ENCODE results near the gene SPIB. TPM values are rescaled to one million over a fixed set of nuclear protein-coding genes. Genes with fewer than 3 reads are reported as not detected.
A peak's percentile ranks its signal among the peaks of the same experiment; 100 is the strongest.

Gene SPIB
- polyA plus RNA-seq, 1 experiment = not detected

DNA sequence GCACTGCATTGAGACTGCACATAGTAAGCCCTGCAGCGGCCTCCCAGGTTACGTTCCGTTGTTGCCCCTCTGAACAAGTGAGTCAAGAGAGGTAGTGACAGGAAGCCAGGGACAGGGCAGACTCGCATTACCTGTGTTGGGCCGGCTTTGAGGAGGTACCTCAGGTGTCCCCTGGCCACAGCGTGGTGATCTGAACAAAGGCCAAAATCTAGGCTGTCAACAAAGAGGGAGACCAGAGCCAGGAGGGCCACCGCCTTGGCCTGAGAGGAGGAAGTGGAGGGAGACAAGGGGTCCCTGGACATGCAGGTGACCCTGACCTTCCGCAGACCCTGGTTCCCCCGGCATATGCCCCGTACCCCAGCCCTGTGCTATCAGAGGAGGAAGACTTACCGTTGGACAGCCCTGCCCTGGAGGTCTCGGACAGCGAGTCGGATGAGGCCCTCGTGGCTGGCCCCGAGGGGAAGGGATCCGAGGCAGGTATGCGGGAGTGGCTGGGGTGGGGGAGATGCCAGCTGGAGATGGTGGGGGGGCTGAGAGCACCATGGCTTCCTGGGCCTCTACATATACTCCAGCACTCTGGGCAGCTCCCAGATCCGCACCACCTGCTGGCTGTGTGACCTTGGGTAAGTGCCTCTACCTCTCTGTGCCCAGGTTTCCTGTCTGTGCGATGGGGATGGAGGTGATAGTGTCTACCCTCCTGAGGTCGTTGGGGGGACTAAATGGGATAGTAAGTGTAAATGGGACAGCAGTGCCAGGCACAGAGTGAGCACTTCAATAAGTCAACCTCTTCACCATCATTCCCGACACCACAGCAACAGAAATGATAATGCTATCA, 4.8 kb downstream of the SPIB start:
- ChIA-PET CTCF (interaction anchor here (0.6 kb wide), 1 partner anchor 66 kb away, joined by 4 read pairs; no protein-coding TSS in a partner anchor), POLR2A (interaction anchor here (0.6 kb wide), 1 partner anchor 29 kb away, joined by 3 read pairs; no protein-coding TSS in a partner anchor)
- H3K9me3 ChIP-seq (ENCODE audit: control insufficient read depth, insufficient read depth, low read length) = peaks cover 3% of the 10 kb centered on the region; the same call in 1 of the 2 replicates
- TF ChIP-seq, protein P1, sequence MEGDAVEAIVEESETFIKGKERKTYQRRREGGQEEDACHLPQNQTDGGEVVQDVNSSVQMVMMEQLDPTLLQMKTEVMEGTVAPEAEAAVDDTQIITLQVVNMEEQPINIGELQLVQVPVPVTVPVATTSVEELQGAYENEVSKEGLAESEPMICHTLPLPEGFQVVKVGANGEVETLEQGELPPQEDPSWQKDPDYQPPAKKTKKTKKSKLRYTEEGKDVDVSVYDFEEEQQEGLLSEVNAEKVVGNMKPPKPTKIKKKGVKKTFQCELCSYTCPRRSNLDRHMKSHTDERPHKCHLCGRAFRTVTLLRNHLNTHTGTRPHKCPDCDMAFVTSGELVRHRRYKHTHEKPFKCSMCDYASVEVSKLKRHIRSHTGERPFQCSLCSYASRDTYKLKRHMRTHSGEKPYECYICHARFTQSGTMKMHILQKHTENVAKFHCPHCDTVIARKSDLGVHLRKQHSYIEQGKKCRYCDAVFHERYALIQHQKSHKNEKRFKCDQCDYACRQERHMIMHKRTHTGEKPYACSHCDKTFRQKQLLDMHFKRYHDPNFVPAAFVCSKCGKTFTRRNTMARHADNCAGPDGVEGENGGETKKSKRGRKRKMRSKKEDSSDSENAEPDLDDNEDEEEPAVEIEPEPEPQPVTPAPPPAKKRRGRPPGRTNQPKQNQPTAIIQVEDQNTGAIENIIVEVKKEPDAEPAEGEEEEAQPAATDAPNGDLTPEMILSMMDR (IDR thresholded peaks at IDR 0.05; ENCODE audit: low read depth, low read length) = no peak
- H3K4me3 ChIP-seq (ENCODE audit: low read depth, low read length) = no peak overlapping the region
- no peak for DNase-seq (ENCODE audit: low read depth, low spot score)
- no peak overlapping the region for H3K27ac ChIP-seq (ENCODE audit: low read depth, low read length)
- peaks cover 25% of the 10 kb centered on the region for H3K27me3 ChIP-seq (ENCODE audit: control insufficient read depth, insufficient read depth, low read length)

DNA sequence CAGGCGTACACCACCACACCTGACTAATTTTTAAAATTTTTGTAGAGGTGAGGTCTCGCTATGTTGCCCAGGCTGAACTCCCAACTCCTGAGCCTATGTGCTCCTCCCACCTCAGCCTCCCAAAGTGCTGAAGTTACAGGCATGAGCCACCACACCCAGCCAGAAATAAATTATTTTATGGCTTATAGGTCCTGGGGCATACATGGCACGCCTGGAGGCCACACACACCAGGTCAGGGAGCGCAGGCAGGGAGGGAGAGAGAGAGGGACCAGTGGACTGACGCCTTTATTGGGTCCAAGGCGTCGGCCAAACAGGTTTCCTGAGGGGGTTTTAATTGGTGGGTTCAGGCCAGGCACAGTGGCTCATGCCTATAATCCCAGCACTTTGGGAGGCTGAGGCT, 6.8 kb downstream of the SPIB start:
- H3K27me3 ChIP-seq (ENCODE audit: control insufficient read depth, insufficient read depth, low read length) = peaks cover 26% of the 10 kb centered on the region
- H3K27ac ChIP-seq (ENCODE audit: low read depth, low read length) = no peak overlapping the region
- H3K4me3 ChIP-seq (ENCODE audit: low read depth, low read length) = no peak overlapping the region
- POLR2A ChIA-PET = no interaction called here
- TF ChIP-seq, protein P1 (IDR thresholded peaks at IDR 0.05; ENCODE audit: low read depth, low read length) = no peak
- no peak for DNase-seq (ENCODE audit: low read depth, low spot score)
- CTCF ChIA-PET = no interaction called here
- peaks cover 3% of the 10 kb centered on the region; the same call in 1 of the 2 replicates for H3K9me3 ChIP-seq (ENCODE audit: control insufficient read depth, insufficient read depth, low read length)

- Histone ChIP-seq H3K4me3 (ENCODE audit: low read depth, low read length) (peak overlapping the region; percentile 46; the same call in 1 of the 2 replicates), H3K27me3 (ENCODE audit: control insufficient read depth, insufficient read depth, low read length) (peaks cover 36% of the 10 kb centered on the region), H3K27ac (ENCODE audit: low read depth, low read length) (no peak overlapping the region), H3K9me3 (ENCODE audit: control insufficient read depth, insufficient read depth, low read length) (no peaks in the 10 kb centered on the region; the same call in 1 of the 2 replicates)
- TF ChIP-seq, protein P1 (IDR thresholded peaks at IDR 0.05; ENCODE audit: low read depth, low read length) = no peak
- CTCF ChIA-PET = no interaction called here
- POLR2A ChIA-PET = interaction anchor here (0.7 kb wide), 1 partner anchor 695 kb away, joined by 6 read pairs; no protein-coding TSS in a partner anchor
- no peak for DNase-seq (ENCODE audit: low read depth, low spot score)
These were observed 8.7 kb downstream of the SPIB start for GRCh38 chr19:50427318-50427925.

- Histone ChIP-seq H3K9me3 (ENCODE audit: control insufficient read depth, insufficient read depth, low read length) (no peaks in the 10 kb centered on the region; the same call in 1 of the 2 replicates), H3K4me3 (ENCODE audit: low read depth, low read length) (peak overlapping the region; percentile 46), H3K27ac (ENCODE audit: low read depth, low read length) (no peak overlapping the region), H3K27me3 (ENCODE audit: control insufficient read depth, insufficient read depth, low read length) (peaks cover 38% of the 10 kb centered on the region)
- CTCF ChIA-PET = no interaction called here
- peak; percentile 11 for DNase-seq (ENCODE audit: low read depth, low spot score)
- POLR2A ChIA-PET = no interaction called here
- TF ChIP-seq, protein P1 (IDR thresholded peaks at IDR 0.05; ENCODE audit: low read depth, low read length) = no peak
These were observed 9.3 kb downstream of the SPIB start for GRCh38 chr19:50427997-50428425.

All from AG04450 (cell line).